ENCODE measurements around the gene ZFAND2A. TPM values are rescaled to one million over a fixed set of nuclear protein-coding genes. Genes with fewer than 3 reads are reported as not detected.
"Not testable (repeated sequence)": the region's sequence is repeated elsewhere in the genome, so short reads cannot be mapped to it uniquely, and the experiment has no call there.

ZFAND2A gene
- total RNA-seq, 1 experiment from 2014 or later, result 51.2 TPM

DNA sequence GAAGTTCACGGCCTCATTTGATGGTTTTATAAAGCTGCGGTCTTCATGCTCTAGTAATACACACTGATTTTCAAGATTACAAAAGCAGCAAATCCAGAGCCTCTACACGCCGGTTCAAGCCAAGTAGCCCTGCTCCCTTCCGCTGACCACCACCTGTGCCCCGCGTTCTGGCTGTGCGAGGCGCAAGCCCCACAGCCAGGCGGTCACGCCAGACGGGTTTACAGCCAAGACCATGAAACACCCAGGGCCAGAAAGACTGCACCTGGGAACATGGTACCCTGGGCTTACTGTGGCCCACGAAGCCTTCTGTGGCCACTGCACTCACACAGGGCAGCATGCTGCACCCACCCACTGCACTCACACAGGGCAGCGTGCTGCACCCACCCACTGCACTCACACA lies 38.5 kb downstream of the ZFAND2A start:
- no peak overlapping the region for H3K4me3 Mint-ChIP-seq (ENCODE audit: low read depth, unreplicated experiment)
- TF ChIP-seq, protein P1, sequence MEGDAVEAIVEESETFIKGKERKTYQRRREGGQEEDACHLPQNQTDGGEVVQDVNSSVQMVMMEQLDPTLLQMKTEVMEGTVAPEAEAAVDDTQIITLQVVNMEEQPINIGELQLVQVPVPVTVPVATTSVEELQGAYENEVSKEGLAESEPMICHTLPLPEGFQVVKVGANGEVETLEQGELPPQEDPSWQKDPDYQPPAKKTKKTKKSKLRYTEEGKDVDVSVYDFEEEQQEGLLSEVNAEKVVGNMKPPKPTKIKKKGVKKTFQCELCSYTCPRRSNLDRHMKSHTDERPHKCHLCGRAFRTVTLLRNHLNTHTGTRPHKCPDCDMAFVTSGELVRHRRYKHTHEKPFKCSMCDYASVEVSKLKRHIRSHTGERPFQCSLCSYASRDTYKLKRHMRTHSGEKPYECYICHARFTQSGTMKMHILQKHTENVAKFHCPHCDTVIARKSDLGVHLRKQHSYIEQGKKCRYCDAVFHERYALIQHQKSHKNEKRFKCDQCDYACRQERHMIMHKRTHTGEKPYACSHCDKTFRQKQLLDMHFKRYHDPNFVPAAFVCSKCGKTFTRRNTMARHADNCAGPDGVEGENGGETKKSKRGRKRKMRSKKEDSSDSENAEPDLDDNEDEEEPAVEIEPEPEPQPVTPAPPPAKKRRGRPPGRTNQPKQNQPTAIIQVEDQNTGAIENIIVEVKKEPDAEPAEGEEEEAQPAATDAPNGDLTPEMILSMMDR (IDR thresholded peaks at IDR 0.05; ENCODE audit: unreplicated experiment), result no peak
- CTCF ChIA-PET, result no interaction called here

DNA sequence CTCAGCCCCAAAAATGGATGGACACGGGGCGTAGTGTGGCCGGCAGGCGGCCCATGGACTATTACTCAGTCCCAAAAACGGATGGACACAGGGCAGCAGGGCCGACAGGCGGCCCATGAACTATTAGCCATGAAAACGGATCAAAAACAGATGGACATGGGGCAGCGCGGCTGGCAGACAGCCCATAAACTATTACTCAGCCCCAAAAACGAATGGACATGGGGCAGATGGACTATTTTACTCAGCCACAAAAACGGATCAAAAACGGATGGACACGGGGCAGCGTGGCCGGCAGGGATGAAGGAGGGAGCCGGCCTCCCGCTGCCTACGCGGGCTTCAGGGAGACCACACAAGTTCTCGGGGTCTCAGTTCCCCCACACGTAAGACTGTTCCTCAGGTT lies 39.2 kb downstream of the ZFAND2A start:
- no peak overlapping the region for H3K4me3 Mint-ChIP-seq (ENCODE audit: low read depth, unreplicated experiment)
- peaks cover 26% of the 10 kb centered on the region for H3K36me3 Mint-ChIP-seq (ENCODE audit: insufficient read depth, unreplicated experiment)
- DNase-seq, result no peak
- no peak overlapping the region for H3K27ac Mint-ChIP-seq (ENCODE audit: unreplicated experiment)
- no peaks in the 10 kb centered on the region for H3K9me3 Mint-ChIP-seq (ENCODE audit: low read depth, unreplicated experiment)
- no peaks in the 10 kb centered on the region for H3K27me3 Mint-ChIP-seq (ENCODE audit: unreplicated experiment)
- BruUV-seq (replicated peaks), result no TSS peak
- TF ChIP-seq, protein P1 (IDR thresholded peaks at IDR 0.05; ENCODE audit: unreplicated experiment), result no peak
- CTCF ChIA-PET, result no interaction called here
- H3K4me1 Mint-ChIP-seq (ENCODE audit: low read depth, unreplicated experiment), result no peaks in the 10 kb centered on the region
- intact Hi-C loops (cut with micrococcal nuclease; ENCODE audit: unreplicated experiment), result no loop called here

More for the DNA sequence above, 38.5 kb downstream of the ZFAND2A start:
- DNase-seq, result no peak
- H3K27me3 Mint-ChIP-seq (ENCODE audit: unreplicated experiment), result no peaks in the 10 kb centered on the region
- BruUV-seq (replicated peaks), result no TSS peak
- H3K36me3 Mint-ChIP-seq (ENCODE audit: insufficient read depth, unreplicated experiment), result peaks cover 31% of the 10 kb centered on the region
- H3K4me1 Mint-ChIP-seq (ENCODE audit: low read depth, unreplicated experiment), result no peaks in the 10 kb centered on the region
- H3K9me3 Mint-ChIP-seq (ENCODE audit: low read depth, unreplicated experiment), result no peaks in the 10 kb centered on the region
- intact Hi-C loops (cut with micrococcal nuclease; ENCODE audit: unreplicated experiment), result no loop called here
- no peak overlapping the region for H3K27ac Mint-ChIP-seq (ENCODE audit: unreplicated experiment)

DNA sequence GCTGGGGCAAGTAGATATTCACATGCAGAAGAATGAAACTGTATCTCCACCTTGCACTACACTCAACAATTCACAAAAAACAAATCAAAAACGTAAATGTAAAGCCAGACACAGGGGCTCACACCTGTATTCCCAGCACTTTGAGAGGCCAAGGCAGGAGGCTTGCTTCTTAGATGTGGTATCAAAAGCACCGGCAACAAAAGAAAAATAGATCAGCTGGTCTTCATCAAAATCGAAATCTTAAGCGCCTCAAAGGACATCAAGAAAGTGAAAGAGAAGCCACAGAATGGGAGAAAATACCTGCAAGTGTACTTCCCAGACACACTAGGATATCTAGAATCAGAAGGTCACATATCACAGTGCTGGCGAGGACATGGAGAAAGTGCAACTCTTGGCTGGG lies 40.8 kb downstream of the ZFAND2A start:
- no peak overlapping the region for H3K4me3 Mint-ChIP-seq (ENCODE audit: low read depth, unreplicated experiment)
- CTCF ChIA-PET, result no interaction called here
- intact Hi-C loops (cut with micrococcal nuclease; ENCODE audit: unreplicated experiment), result no loop called here
- TF ChIP-seq, protein P1 (IDR thresholded peaks at IDR 0.05; ENCODE audit: unreplicated experiment), result no peak
- DNase-seq, result no peak
- H3K9me3 Mint-ChIP-seq (ENCODE audit: low read depth, unreplicated experiment), result no peaks in the 10 kb centered on the region
- H3K27me3 Mint-ChIP-seq (ENCODE audit: unreplicated experiment), result no peaks in the 10 kb centered on the region
- no TSS peak for BruUV-seq (replicated peaks)
- H3K36me3 Mint-ChIP-seq (ENCODE audit: insufficient read depth, unreplicated experiment), result peaks cover 17% of the 10 kb centered on the region
- H3K4me1 Mint-ChIP-seq (ENCODE audit: low read depth, unreplicated experiment), result no peaks in the 10 kb centered on the region
- no peak overlapping the region for H3K27ac Mint-ChIP-seq (ENCODE audit: unreplicated experiment)

DNA sequence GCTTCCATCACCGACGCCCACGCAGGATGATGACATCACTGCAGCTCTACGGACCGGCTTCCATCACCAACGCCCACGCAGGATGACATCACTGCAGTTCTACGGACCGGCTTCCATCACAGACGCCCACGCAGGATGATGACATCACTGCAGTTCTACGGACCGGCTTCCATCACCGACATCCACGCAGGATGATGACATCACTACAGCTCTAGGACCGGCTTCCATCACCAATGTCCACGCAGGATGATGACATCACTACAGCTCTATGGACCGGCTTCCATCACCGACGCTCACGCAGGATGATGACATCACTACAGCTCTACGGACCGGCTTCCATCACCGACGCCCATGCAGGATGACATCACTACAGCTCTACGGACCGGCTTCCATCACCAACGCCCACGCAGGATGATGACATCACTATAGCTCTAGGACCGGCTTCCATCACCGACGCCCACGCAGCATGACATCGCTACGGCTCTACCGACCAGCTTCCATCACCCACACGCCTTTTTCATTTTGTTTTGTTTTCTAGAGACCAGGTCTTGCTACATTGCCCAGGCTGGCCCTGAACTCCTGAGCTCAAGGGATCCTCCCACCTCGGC lies 42.6 kb downstream of the ZFAND2A start:
- Mint-ChIP-seq H3K36me3 (ENCODE audit: insufficient read depth, unreplicated experiment) (peaks cover 21% of the 10 kb centered on the region), H3K4me3 (ENCODE audit: low read depth, unreplicated experiment) (no peak overlapping the region), H3K27ac (ENCODE audit: unreplicated experiment) (peak overlapping the region; percentile 11), H3K9me3 (ENCODE audit: low read depth, unreplicated experiment) (no peaks in the 10 kb centered on the region), H3K27me3 (ENCODE audit: unreplicated experiment) (no peaks in the 10 kb centered on the region), H3K4me1 (ENCODE audit: low read depth, unreplicated experiment) (no peaks in the 10 kb centered on the region)
- CTCF ChIA-PET, result no interaction called here
- no peak for DNase-seq
- BruUV-seq (replicated peaks), result no TSS peak
- TF ChIP-seq, protein P1 (IDR thresholded peaks at IDR 0.05; ENCODE audit: unreplicated experiment), result no peak
- intact Hi-C loops (cut with micrococcal nuclease; ENCODE audit: unreplicated experiment), result no loop called here

DNA sequence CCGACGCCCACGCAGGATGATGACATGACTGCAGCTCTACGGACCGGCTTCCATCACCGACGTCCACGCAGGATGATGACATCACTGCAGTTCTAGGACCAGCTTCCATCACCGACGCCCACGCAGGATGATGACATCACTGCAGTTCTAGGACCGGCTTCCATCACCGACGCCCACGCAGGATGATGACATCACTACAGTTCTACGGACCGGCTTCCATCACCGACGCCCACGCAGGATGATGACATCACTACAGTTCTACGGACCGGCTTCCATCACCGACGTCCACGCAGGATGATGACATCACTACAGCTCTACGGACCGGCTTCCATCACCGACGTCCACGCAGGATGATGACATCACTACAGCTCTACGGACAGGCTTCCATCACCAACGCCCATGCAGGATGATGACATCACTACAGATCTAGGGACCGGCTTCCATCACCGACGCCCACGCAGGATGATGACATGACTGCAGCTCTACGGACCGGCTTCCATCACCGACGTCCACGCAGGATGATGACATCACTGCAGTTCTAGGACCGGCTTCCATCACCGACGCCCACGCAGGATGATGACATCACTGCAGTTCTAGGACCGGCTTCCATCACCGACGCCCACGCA lies 43.5 kb downstream of the ZFAND2A start:
- H3K4me3 Mint-ChIP-seq (ENCODE audit: low read depth, unreplicated experiment); H3K4me1 Mint-ChIP-seq (ENCODE audit: low read depth, unreplicated experiment); intact Hi-C loops (cut with micrococcal nuclease; ENCODE audit: unreplicated experiment); BruUV-seq (replicated peaks); H3K27me3 Mint-ChIP-seq (ENCODE audit: unreplicated experiment); H3K9me3 Mint-ChIP-seq (ENCODE audit: low read depth, unreplicated experiment); DNase-seq; H3K27ac Mint-ChIP-seq (ENCODE audit: unreplicated experiment); CTCF ChIA-PET: not testable (repeated sequence)
- H3K36me3 Mint-ChIP-seq (ENCODE audit: insufficient read depth, unreplicated experiment), result peaks cover 16% of the 10 kb centered on the region

DNA sequence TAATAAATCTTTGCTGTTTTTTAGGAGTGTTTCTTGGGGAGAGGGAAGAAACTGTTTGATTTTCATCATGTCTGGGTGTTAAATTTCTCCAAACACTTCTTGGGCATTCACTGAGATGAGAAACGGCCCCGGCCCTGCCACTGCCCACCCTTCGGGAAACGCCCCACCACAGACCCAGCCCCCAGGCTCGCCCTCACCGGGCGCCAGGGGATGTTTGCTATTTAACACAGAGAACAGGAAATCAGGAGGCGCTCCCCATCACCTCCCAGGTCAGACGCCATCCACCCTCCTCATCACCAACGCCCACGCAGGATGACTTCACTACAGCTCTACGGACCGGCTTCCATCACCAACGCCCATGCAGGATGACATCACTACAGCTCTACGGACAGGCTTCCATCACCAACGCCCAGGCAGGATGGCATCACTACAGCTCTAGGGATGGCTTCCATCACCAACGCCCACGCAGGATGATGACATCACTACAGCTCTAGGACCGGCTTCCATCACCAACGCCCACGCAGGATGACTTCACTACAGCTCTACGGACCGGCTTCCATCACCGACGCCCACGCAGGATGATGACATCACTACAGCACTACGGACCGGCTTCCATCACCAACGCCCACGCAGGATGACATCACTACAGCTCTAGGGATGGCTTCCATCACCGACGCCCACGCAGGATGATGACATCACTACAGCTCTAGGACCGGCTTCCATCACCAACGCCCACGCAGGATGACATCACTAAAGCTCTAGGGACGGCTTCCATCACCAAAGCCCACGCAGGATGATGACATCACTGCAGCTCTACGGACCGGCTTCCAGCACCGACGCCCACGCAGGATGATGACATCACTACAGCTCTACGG lies 44.6 kb downstream of the ZFAND2A start:
- intact Hi-C loops (cut with micrococcal nuclease; ENCODE audit: unreplicated experiment); DNase-seq; H3K27ac Mint-ChIP-seq (ENCODE audit: unreplicated experiment); BruUV-seq (replicated peaks); H3K4me3 Mint-ChIP-seq (ENCODE audit: low read depth, unreplicated experiment); H3K9me3 Mint-ChIP-seq (ENCODE audit: low read depth, unreplicated experiment); H3K4me1 Mint-ChIP-seq (ENCODE audit: low read depth, unreplicated experiment); H3K27me3 Mint-ChIP-seq (ENCODE audit: unreplicated experiment): not testable (repeated sequence)
- peaks cover 11% of the 10 kb centered on the region for H3K36me3 Mint-ChIP-seq (ENCODE audit: insufficient read depth, unreplicated experiment)
- CTCF ChIA-PET, result interaction anchor here (0.7 to 1.1 kb wide), 2 partner anchors 122 to 149 kb away, joined by 3 to 6 read pairs; no protein-coding TSS in a partner anchor
